NB4 (cell line): ENCODE results near the gene CD200R1L.

Source experiments
- DNase-seq: peaks from one replicate; pipeline ENCODE4 v3.0.0; 2010; ENCODE audit warnings: low read depth
- H3K4me3 ChIP-seq: one replicate; pipeline ENCODE4 v1.5.1; 2011; ENCODE audit warnings: mild to moderate bottlenecking, low read depth, low read length, moderate library complexity
- CTCF ChIP-seq: IDR thresholded peaks from one replicate; pipeline ENCODE4 v1.5.1; 2012; ENCODE audit warnings: low read depth, low read length
- MYC ChIP-seq: IDR thresholded peaks from 2 replicates; pipeline ENCODE4 v1.6.1; 2011; ENCODE audit warnings: low read depth, low read length
- POLR2A ChIP-seq: IDR thresholded peaks from 2 replicates; pipeline ENCODE4 v1.6.1; 2011; ENCODE audit warnings: mild to moderate bottlenecking; ENCODE audit not compliant: insufficient read length; ENCODE audit errors: extremely low read depth
- TF ChIP-seq, protein P1 (sequence below): IDR thresholded peaks from 2 replicates; pipeline ENCODE4 v1.6.1; 2011; ENCODE audit warnings: low read depth, low read length

CD200R1L gene

GRCh38 chr3:112847692-112848091 lies 1.0 kb upstream of the CD200R1L start:
- TF ChIP-seq, protein P1, sequence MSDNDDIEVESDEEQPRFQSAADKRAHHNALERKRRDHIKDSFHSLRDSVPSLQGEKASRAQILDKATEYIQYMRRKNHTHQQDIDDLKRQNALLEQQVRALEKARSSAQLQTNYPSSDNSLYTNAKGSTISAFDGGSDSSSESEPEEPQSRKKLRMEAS: no peak
- TF ChIP-seq POLR2A: no peak
- TF ChIP-seq MYC: no peak
- TF ChIP-seq CTCF: no peak
- no peak overlapping the region for H3K4me3 ChIP-seq
- DNase-seq: peak; percentile 29

- no peak overlapping the region for H3K4me3 ChIP-seq
- no peak for DNase-seq
- TF ChIP-seq, protein P1: no peak
- no peak for TF ChIP-seq POLR2A
- no peak for TF ChIP-seq MYC
- TF ChIP-seq CTCF: no peak
These were observed 892 bp downstream of the CD200R1L start for GRCh38 chr3:112845772-112846171.

- H3K4me3 ChIP-seq: no peak overlapping the region
- no peak for DNase-seq
- TF ChIP-seq MYC (no peak), CTCF (no peak), POLR2A (no peak)
- TF ChIP-seq, protein P1: no peak
These were observed 17.6 kb downstream of the CD200R1L start for GRCh38 chr3:112829046-112829445.

DNA sequence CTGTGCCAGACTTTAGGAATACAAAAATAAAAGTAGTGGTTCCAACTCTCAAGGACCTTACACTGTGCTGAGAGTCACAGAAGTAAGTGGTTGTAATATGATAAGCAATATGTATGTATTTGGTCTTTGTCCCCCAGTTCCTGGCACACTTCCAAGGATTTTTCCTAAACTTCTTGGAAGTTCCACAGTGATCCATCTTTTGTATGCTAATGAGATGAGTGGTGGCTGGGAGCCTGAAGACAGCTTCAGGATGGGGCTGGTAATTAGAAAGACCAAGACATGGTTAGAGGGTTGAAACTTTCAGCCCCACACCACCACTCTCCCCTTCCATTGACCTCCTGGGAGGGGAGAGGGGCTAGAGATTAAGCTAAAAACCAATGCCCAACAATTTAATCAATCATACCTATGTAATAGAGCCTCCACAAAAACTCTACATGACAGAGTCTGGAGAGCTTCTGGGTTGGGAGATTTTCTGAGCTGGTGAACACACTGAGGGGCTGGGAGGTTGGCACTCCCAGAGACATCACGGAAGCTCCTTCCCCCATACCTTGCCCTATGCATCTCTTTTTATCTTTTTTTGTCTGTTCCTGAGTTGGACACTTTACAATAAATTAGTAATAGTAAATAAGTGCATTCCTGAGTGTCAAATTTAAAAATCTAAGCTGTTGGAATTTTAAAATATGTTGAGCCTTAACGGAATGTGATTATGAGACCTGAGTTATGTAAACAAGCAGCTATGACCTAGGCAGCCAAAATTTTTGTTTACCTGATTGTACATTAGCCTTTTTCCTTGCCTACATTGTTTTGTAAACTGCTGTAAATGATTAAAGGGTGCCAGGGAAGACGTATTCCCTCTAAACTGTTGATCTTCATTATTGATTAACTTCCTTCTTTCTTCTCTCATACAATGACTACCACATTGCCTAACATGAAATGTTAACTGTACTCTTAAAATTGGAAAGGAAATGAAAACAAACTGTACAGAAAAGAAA lies 24.3 kb downstream of the CD200R1L start:
- H3K4me3 ChIP-seq: no peak overlapping the region
- TF ChIP-seq, protein P1: no peak
- no peak for DNase-seq

DNA sequence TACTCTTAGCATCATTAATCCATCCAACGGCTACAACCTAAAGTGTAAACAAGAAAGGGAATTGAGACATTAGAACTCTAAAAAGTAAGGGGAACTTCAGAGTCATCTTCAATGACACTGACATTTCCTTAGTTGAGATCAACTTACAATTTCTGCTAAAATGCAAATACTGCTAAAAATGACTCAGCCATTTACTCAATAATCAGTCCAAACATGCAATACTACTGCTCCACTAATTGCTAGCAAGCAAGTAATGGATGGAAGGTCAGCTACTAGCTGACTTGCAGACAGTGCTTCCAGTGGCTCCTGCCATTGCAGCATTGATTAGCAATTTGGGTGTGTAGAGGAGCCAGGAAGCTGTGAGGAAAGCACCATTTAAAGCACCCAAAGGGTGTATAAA lies 28.4 kb downstream of the CD200R1L start:
- peak; percentile 49 for DNase-seq
- TF ChIP-seq POLR2A: no peak
- no peak for TF ChIP-seq MYC
- TF ChIP-seq CTCF: no peak
- TF ChIP-seq, protein P1: no peak
- no peak overlapping the region for H3K4me3 ChIP-seq

DNA sequence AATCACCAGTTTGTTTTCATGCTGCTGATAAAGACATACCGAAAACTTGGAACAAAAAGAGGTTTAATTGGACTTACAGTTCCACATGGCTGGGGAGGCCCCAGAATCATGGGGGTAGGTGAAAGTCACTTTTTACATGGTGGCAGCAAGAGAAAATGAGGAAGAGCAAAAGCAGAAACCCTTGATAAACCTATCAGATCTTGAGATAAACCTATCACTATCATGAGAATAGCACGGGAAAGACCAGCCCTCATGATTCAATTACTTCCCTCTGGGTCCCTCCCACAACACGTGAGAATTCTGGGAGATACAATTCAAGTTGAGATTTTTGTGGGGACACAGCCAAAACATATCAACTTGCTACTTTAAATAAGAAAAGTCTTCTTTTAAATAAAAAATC lies 28.9 kb downstream of the CD200R1L start:
- TF ChIP-seq MYC: no peak
- TF ChIP-seq CTCF: no peak
- no peak for TF ChIP-seq POLR2A
- TF ChIP-seq, protein P1: no peak
- DNase-seq: no peak
- no peak overlapping the region for H3K4me3 ChIP-seq
